H1 (cell line): ENCODE measurements around the gene TRPM1.

Experiments
- CTCF ChIP-seq, 3 experiments: IDR thresholded peaks; 1 replicate in 2 of 3; 2 replicates in 1 of 3; pipeline versions ENCODE4 v1.5.1 to v1.6.1; 2011; ENCODE audit warnings: low read length in 3 of 3, mild to moderate bottlenecking in 3 of 3, inconsistent platforms in 2 of 3, low read depth in 1 of 3, moderate library complexity in 1 of 3; ENCODE audit not compliant: insufficient read depth in 1 of 3; ENCODE audit errors: control extremely low read depth in 1 of 3
- KDM1A ChIP-seq: fragments of 200-600, 300-600 bp; sonication (generic); IDR thresholded peaks from 2 replicates; pipeline ENCODE4 v1.7.1; 2016; ENCODE audit warnings: mild to moderate bottlenecking, low read length, borderline replicate concordance
- KDM4A ChIP-seq: IDR thresholded peaks from one replicate; pipeline ENCODE4 v1.7.1; 2012; ENCODE audit warnings: low read depth, mild to moderate bottlenecking, moderate library complexity, low read length, inconsistent platforms; ENCODE audit not compliant: severe bottlenecking
- POLR2A ChIP-seq, 2 experiments: IDR thresholded peaks; 1 replicate in 1 of 2; 2 replicates in 1 of 2; pipeline ENCODE4 v1.6.1; 2011; ENCODE audit warnings: low read depth in 2 of 2, low read length in 2 of 2, mild to moderate bottlenecking in 2 of 2; ENCODE audit errors: control extremely low read depth in 1 of 2
- POLR2AphosphoS5 ChIP-seq: IDR thresholded peaks from 2 replicates; pipeline ENCODE4 v1.6.1; 2011; ENCODE audit warnings: low read depth, low read length
- RBBP5 ChIP-seq: IDR thresholded peaks from 2 replicates; pipeline ENCODE4 v1.7.1; 2012; ENCODE audit warnings: low read depth, mild to moderate bottlenecking, inconsistent platforms, low read length, moderate library complexity, borderline replicate concordance
- TAF1 ChIP-seq: IDR thresholded peaks from 2 replicates; pipeline ENCODE4 v1.6.1; 2011; ENCODE audit warnings: mild to moderate bottlenecking, low read depth, low read length

- no peak for TF ChIP-seq TAF1
- no peak for TF ChIP-seq CTCF (IDR thresholded peaks at IDR 0.05; ENCODE audit: control extremely low read depth in 1 of 3, insufficient read depth in 1 of 3, low read depth in 1 of 3, low read length in 3 of 3)
- no peak for TF ChIP-seq POLR2AphosphoS5
- no peak for TF ChIP-seq RBBP5
- TF ChIP-seq KDM4A, result no peak
- no peak for TF ChIP-seq KDM1A
- TF ChIP-seq POLR2A (IDR thresholded peaks at IDR 0.05; ENCODE audit: control extremely low read depth in 1 of 2, low read depth in 2 of 2, low read length in 2 of 2), result no peak
These were observed 63.6 kb downstream of the TRPM1 start for GRCh38 chr15:31037731-31038477.
